Activated CD8-positive, alpha-beta T cell treated with anti-CD3 and anti-CD28 coated beads, Interleukin-2, amount 10 ng/mL, durations not matched to agents 7 days and 5 days (primary cell): Measurements from ENCODE around the gene DIAPH3. TPM values are rescaled to one million over a fixed set of nuclear protein-coding genes. Genes with fewer than 3 reads are reported as not detected.

Experiments used
- ATAC-seq: fragments of 150-1000 bp; cut with Tn5 transposase; one replicate; pipeline ENCODE4 v1.10.0; 2021; ENCODE audit warnings: moderate library complexity
- CTCF ChIA-PET: fragments of 350-600 bp; sonication (Branson Sonifier 250); formaldehyde crosslinking; loops from one replicate; lab custom pipeline; 2021; ENCODE audit warnings: antibody characterized with exemption; lab: Charles Lee
- POLR2A ChIA-PET: fragments of 350-600 bp; sonication (Branson Sonifier 250); formaldehyde crosslinking; loops from one replicate; lab custom pipeline; 2021; ENCODE audit warnings: antibody characterized with exemption; lab: Charles Lee
- DNase-seq: peaks from one replicate; pipeline ENCODE4 v3.0.0-alpha.2; 2020
- H3K27ac Mint-ChIP-seq: one replicate; pipeline ENCODE4 v1.8.0; 2021; ENCODE audit warnings: mild to moderate bottlenecking, mixed read lengths
- H3K27me3 Mint-ChIP-seq: one replicate; pipeline ENCODE4 v1.8.0; 2021; ENCODE audit warnings: low read depth, mixed read lengths
- H3K36me3 Mint-ChIP-seq: one replicate; pipeline ENCODE4 v1.8.0; 2021; ENCODE audit warnings: low read depth, mixed read lengths
- H3K4me1 Mint-ChIP-seq: one replicate; pipeline ENCODE4 v1.8.0; 2021; ENCODE audit warnings: low read depth, mixed read lengths
- H3K4me3 Mint-ChIP-seq: one replicate; pipeline ENCODE4 v1.8.0; 2021; ENCODE audit warnings: mild to moderate bottlenecking, mixed read lengths
- H3K9me3 Mint-ChIP-seq: one replicate; pipeline ENCODE4 v1.8.0; 2022; ENCODE audit warnings: mixed read lengths; ENCODE audit not compliant: insufficient read depth
- total RNA-seq, 2 experiments: library from RNA; stranded (reverse); gene quantifications; one replicate each; pipeline ENCODE4 v1.2.3, GENCODE V29; 2021

Gene DIAPH3
- total RNA-seq, 2 experiments from 2014 or later = 25.9 to 26.8 TPM

DNA sequence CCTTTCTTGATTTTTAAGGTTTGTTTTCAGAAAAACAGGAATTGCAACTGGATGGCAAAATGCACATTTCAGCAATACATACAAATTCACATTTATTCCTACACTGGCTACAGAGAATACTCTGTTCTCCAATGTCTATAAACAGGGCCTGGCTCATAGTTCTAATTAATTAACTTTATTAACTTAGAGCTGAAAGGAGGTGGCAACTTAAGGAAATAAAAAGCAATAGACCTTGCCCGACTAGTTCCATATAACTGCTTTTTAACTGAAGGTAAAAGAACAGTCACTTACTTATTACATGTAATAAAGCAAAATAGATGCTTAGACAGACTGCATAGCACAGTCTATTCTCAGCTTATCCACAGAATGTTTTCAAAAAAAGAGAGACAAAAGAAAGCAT is 498.5 kb downstream of the DIAPH3 start:
- Mint-ChIP-seq H3K27ac (no peak overlapping the region), H3K4me1 (no peaks in the 10 kb centered on the region), H3K9me3 (no peaks in the 10 kb centered on the region), H3K27me3 (no peaks in the 10 kb centered on the region), H3K36me3 (peaks cover 3% of the 10 kb centered on the region), H3K4me3 (no peak overlapping the region)
- DNase-seq = no peak
- POLR2A ChIA-PET = no interaction called here
- no peak for ATAC-seq
- CTCF ChIA-PET = no interaction called here

DNA sequence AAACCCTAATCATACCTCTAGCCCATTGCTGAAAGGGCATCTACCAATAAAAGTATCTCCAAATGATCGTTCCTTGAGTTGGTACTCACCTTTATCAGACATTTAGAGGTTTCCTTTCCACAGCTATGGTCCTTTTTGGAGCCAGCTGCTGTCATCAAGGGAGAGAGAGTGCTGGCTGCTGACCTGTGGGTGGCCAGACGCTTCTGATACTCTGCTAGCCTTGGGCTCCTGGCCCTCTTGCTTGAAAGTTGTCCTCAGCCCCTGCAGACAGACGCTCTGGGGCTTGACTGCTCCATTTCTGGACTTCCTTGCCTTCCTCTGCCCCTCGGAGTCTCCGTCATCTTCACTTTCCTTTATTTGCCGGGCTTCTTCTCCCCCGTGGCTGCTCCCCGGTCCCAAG is 499.1 kb downstream of the DIAPH3 start:
- H3K27ac Mint-ChIP-seq = no peak overlapping the region
- no peak overlapping the region for H3K4me3 Mint-ChIP-seq
- H3K9me3 Mint-ChIP-seq = no peaks in the 10 kb centered on the region
- no peak for DNase-seq
- ChIA-PET POLR2A (no interaction called here), CTCF (no interaction called here)
- H3K27me3 Mint-ChIP-seq = no peaks in the 10 kb centered on the region
- H3K36me3 Mint-ChIP-seq = peaks cover 3% of the 10 kb centered on the region
- no peak for ATAC-seq
- no peaks in the 10 kb centered on the region for H3K4me1 Mint-ChIP-seq

DNA sequence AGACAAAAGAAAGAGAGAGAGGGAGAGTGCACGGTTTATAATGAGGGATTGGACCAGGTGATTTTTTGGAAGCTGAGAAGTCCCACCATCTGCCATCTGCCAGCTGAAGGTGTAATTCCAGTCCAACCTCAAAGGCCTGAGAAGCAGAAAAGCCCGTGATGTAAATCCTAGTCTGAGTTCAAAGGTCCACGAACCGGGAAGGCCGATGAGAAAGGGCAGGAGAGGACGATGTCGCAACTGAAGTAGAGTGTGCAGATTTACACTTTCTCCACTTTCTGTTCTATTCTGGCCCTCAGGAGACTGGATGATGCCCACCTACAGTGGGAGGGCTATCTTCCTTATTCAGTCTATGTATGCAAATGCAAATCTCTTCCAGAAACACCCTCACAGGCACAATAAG is 500.0 kb downstream of the DIAPH3 start:
- no peak for ATAC-seq
- H3K4me1 Mint-ChIP-seq = no peaks in the 10 kb centered on the region
- CTCF ChIA-PET = no interaction called here
- H3K9me3 Mint-ChIP-seq = no peaks in the 10 kb centered on the region
- no peak overlapping the region for H3K27ac Mint-ChIP-seq
- no peaks in the 10 kb centered on the region for H3K27me3 Mint-ChIP-seq
- H3K4me3 Mint-ChIP-seq = no peak overlapping the region
- DNase-seq = no peak
- POLR2A ChIA-PET = no interaction called here
- peaks cover 3% of the 10 kb centered on the region for H3K36me3 Mint-ChIP-seq

DNA sequence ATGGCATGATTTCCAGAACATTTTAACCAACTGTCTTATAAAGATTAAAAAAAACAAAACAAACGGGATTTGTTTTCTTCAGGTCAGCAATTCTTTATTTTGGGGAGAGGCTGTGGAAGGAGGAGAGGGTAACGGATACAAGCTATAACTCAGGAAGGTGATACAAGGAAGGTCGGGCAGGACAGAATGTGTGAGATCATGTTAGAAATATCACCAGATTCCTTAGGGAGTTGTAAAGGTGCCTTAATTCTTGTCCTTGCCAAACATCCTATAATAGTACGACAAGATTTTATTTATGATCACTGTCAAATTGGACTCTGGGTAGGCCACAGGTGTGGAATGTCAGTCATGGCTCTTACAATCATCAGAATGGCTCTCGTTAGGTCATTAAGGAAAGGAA is 503.1 kb downstream of the DIAPH3 start:
- CTCF ChIA-PET = no interaction called here
- ATAC-seq = no peak
- no peak overlapping the region for H3K27ac Mint-ChIP-seq
- no peaks in the 10 kb centered on the region for H3K9me3 Mint-ChIP-seq
- H3K4me3 Mint-ChIP-seq = no peak overlapping the region
- H3K36me3 Mint-ChIP-seq = peaks cover 3% of the 10 kb centered on the region
- POLR2A ChIA-PET = no interaction called here
- no peak for DNase-seq
- no peaks in the 10 kb centered on the region for H3K4me1 Mint-ChIP-seq
- H3K27me3 Mint-ChIP-seq = no peaks in the 10 kb centered on the region

DNA sequence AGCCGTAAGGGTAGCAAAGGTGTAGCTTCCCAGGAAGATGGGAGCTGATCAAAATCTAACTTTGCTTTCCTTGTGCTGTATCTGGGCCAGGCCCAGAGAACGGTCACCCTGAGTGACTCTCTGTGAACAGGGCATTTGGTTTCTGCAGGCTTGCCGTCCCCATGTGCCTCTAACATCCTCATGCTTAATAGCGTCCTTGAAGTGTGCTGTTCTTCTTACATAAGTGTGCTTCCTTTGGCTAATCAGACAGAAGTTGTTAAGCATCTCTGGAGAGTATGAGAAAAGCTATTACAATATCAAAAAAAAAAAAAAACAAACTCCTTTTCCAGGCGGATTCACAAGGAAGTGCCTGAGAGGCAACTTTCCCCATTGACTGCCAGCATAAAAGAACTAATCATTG is 503.7 kb downstream of the DIAPH3 start:
- CTCF ChIA-PET = no interaction called here
- no peaks in the 10 kb centered on the region for H3K9me3 Mint-ChIP-seq

DNA sequence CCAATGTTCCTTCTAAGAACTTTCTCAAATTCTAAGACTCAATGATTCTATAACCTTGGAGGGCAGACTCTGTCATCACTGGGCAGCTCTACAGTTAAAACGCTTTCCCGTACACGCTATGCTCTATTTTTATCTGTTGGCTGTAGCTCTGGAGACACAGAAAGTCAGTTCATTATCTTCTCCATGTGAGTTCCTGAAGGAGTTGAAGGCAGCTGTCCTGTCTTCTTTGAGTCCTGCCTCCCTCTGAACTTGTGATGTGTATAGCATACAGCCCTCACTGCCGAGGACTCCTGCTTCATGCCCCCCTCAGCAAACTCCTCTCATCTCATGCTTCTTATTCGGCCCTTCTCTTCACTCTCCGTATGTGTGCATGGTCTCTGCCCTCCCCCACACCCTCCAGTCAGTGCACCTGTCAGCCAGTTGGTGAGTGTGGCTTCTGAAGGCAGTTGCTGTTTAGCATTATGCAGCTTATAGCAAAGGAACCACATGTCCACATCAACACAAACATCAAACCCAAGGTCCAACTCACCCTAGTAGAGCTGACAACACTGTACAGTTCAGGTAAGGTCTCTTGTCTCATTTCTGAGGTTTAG is 504.9 kb downstream of the DIAPH3 start:
- Mint-ChIP-seq H3K4me3 (no peak overlapping the region), H3K9me3 (no peaks in the 10 kb centered on the region), H3K4me1 (no peaks in the 10 kb centered on the region), H3K27ac (no peak overlapping the region), H3K36me3 (peaks cover 2% of the 10 kb centered on the region), H3K27me3 (peaks cover 6% of the 10 kb centered on the region)
- DNase-seq = no peak
- ChIA-PET POLR2A (no interaction called here), CTCF (no interaction called here)
- no peak for ATAC-seq

More for the DNA sequence above, 503.7 kb downstream of the DIAPH3 start:
- Mint-ChIP-seq H3K27ac (no peak overlapping the region), H3K4me1 (no peaks in the 10 kb centered on the region), H3K27me3 (peaks cover under 1% of the 10 kb centered on the region), H3K36me3 (peaks cover 3% of the 10 kb centered on the region), H3K4me3 (no peak overlapping the region)
- DNase-seq (no peak), ATAC-seq (no peak)
- POLR2A ChIA-PET = no interaction called here

DNA sequence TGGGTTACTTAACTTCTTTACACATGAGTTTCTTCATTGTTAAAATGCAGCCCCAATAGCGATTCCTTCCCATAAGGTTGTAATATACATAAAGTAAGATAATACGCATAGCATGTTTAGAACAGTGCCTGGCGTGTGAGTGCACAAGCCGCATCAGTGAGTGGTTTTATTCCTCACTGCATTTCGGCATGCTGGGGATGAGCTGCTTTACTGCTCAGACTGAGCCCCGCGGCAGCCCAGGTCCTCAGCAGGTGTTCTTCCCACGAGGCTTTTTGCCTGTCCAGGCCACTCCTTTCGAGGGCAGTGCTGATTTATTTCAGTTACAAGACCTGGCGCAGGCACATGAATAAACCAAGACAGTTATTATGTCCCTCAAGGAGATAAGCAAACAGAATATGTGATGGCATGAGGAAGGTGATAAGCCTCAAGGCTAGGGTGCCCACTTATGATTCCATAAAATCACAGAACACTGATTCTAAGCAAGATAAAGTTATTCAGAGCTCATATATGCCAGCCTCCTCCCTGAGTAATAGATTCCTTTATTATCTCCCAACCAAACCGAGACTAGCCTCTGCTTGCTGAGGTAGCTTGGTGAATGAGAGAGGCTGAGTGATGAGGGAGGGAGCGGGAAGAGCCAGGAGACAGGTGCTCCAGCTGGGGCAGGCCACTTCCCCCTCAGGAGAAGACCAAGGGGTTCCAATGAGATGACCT is 505.5 kb downstream of the DIAPH3 start:
- Mint-ChIP-seq H3K4me3 (no peak overlapping the region), H3K4me1 (no peaks in the 10 kb centered on the region), H3K36me3 (peaks cover 1% of the 10 kb centered on the region), H3K27me3 (peaks cover 6% of the 10 kb centered on the region), H3K27ac (no peak overlapping the region), H3K9me3 (no peaks in the 10 kb centered on the region)
- ATAC-seq (no peak), DNase-seq (no peak)
- CTCF ChIA-PET = no interaction called here
- POLR2A ChIA-PET = no interaction called here

DNA sequence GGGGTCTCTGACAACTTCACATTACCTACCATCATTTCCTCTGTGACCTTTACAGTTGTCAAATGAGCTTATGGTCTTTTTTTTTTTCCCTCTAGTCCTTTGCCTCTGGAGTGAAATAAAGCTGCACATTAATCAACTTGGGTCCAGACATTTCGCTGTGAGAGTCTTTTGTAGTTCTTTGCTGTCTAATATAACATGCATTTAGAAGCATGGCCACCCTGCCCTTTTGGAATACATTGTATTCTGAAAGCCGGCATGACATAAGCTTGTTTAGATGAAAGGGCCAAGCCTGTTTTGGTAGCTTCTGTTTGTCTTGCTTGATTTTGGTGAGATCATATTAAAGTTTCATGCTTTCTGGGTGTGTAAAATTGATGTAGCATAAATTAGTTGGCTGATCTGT is 509.8 kb downstream of the DIAPH3 start:
- no peak for DNase-seq
- no peak overlapping the region for H3K27ac Mint-ChIP-seq
- H3K36me3 Mint-ChIP-seq = no peaks in the 10 kb centered on the region
- ChIA-PET POLR2A (no interaction called here), CTCF (no interaction called here)
- no peaks in the 10 kb centered on the region for H3K9me3 Mint-ChIP-seq
- no peak overlapping the region for H3K4me3 Mint-ChIP-seq
- peaks cover 12% of the 10 kb centered on the region for H3K27me3 Mint-ChIP-seq
- no peak for ATAC-seq
- H3K4me1 Mint-ChIP-seq = no peaks in the 10 kb centered on the region

DNA sequence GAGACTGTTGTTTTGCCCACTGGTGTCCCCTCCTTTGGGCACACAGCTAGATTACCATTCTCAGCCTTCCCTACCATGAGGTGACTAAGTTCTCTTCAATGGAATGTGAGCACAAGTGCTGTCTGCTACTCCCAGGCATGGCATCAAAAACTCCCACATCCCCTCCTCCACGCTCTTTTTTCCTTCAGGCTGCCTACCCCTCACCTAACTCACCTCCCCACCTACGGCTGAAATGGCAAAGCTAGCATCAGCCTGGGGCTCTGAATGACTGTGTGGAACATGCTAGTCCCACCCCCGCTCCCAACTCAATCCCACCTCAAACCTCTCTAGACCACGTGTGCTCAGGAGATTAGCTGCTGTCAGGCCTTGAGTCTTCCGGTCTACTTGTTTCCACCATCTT is 512.2 kb downstream of the DIAPH3 start:
- Mint-ChIP-seq H3K4me1 (no peaks in the 10 kb centered on the region), H3K27ac (no peak overlapping the region), H3K36me3 (no peaks in the 10 kb centered on the region), H3K27me3 (peaks cover 12% of the 10 kb centered on the region), H3K4me3 (no peak overlapping the region), H3K9me3 (no peaks in the 10 kb centered on the region)
- ChIA-PET CTCF (no interaction called here), POLR2A (no interaction called here)
- no peak for DNase-seq
- no peak for ATAC-seq

DNA sequence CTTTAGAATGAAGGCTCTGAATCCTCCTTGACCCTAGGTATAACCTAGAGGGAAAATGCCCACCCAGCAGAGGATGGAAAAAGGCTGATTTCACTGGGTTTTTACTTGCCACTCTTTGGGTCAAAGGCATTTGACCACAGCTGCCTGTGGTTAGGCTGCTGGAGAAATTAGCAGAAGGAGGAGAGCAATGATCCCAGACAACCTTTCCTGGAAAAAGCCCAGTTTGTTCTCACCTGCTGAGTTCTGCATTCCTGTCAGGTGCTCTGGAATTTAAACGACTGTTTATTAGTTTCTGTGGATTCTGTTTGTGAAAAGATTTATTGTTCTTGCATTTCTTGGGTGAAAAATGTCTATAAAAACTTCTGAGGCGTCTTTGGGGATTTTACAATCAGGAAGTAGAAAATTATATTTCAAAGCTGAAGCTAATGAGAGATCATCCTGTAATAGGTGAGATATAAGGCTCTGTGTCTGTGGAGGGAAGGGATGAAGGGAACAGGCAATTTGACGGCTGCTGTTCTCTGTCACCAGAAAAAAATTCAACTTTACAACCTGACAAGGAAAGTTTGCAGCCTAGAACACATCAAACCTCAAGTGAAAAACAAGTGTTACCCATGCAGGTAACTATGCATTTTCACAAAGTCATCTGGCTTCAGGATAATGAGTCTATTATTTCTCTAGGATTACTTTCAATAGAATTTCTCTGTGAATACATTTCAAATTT is 519.7 kb downstream of the DIAPH3 start:
- Mint-ChIP-seq H3K9me3 (no peaks in the 10 kb centered on the region), H3K36me3 (no peaks in the 10 kb centered on the region), H3K27me3 (no peaks in the 10 kb centered on the region), H3K27ac (no peak overlapping the region), H3K4me1 (no peaks in the 10 kb centered on the region), H3K4me3 (no peak overlapping the region)
- POLR2A ChIA-PET = no interaction called here
- ATAC-seq (no peak), DNase-seq (no peak)
- CTCF ChIA-PET = no interaction called here

DNA sequence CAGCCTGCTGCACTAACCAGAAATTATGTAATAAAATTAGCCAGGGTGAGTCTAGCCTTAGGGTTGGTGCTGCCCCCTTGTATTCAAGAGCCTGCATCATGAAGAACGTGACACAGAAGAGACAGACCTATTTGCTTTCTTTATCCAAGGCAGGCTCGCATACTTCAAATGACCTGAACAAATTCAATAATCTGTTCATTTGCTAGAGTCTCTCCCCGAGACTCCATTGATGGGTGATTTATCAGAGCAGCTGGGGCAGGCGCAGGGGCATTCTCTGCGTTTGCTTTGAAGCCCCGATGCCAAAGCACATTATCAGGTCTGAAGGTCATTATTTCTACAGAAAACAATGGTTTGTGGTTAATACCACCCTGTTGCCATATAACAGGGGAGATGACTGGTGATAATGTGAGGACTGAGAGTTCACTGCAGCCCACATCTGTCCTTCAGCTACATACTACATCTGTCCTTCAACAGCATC is 520.3 kb downstream of the DIAPH3 start:
- H3K27me3 Mint-ChIP-seq = no peaks in the 10 kb centered on the region
- no peaks in the 10 kb centered on the region for H3K4me1 Mint-ChIP-seq
- no peaks in the 10 kb centered on the region for H3K36me3 Mint-ChIP-seq
- ChIA-PET POLR2A (no interaction called here), CTCF (no interaction called here)
- H3K9me3 Mint-ChIP-seq = no peaks in the 10 kb centered on the region
- no peak overlapping the region for H3K4me3 Mint-ChIP-seq
- no peak for ATAC-seq
- no peak overlapping the region for H3K27ac Mint-ChIP-seq
- no peak for DNase-seq

DNA sequence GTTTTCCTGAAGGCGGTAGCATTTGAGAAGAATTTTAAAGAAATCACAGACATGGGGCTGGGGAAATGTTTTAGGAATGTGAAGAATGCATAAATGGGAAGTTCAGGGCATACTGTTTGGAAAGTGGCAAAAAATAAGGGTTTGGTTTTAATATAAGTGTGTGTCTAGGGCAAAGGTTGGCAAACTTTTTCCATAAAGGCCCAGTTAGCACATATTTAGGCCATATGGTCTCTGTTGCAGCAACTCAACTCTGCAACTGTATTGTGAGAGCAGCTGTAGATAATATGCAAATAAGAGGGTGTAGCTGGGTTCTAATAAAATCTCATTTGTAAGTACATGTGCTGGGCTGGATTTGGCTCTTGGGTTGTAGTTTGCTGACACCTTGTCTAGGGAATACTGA is 521.9 kb downstream of the DIAPH3 start:
- no peaks in the 10 kb centered on the region for H3K27me3 Mint-ChIP-seq
- H3K9me3 Mint-ChIP-seq = no peaks in the 10 kb centered on the region
- H3K4me3 Mint-ChIP-seq = no peak overlapping the region
- H3K36me3 Mint-ChIP-seq = no peaks in the 10 kb centered on the region
- no peak overlapping the region for H3K27ac Mint-ChIP-seq
- ATAC-seq (no peak), DNase-seq (no peak)
- ChIA-PET POLR2A (no interaction called here), CTCF (no interaction called here)
- H3K4me1 Mint-ChIP-seq = no peaks in the 10 kb centered on the region
